Left colon (tissue), 2 donors: ENCODE results near the gene CPNE6. TPM values are rescaled to one million over a fixed set of nuclear protein-coding genes. Genes with fewer than 3 reads are reported as not detected.
A peak's percentile ranks its signal among the peaks of the same experiment; 100 is the strongest.
"Not testable (repeated sequence)": the region's sequence is repeated elsewhere in the genome, so short reads cannot be mapped to it uniquely, and the experiment has no call there.

Source experiments
- ATAC-seq: fragments of 200-7000 bp; cut with Tn5 transposase; one replicate; pipeline ENCODE4 v1.9.1; 2020; ENCODE audit warnings: mild to moderate bottlenecking, moderate library complexity
- DNase-seq, 2 donors: peaks; one replicate each; pipeline ENCODE4 v3.0.0-alpha.2; 2020
- intact Hi-C, 2 donors: fragments of 100-400 bp; cut with DNase I in 1 of 2; cut with micrococcal nuclease in 1 of 2; formaldehyde crosslinking; loops; one replicate each; pipeline versions ENCODE4 v1.11.2 to v1.14.0; 2022; cut with DNase I, micrococcal nuclease
- total RNA-seq, 2 donors: library from RNA; stranded (reverse); fragmentation: NEBNext Ultra II Directional; extraction: Animal tissue kit (Norgen Biotek cat#: 25700); gene quantifications; one replicate each; pipeline ENCODE4 v1.2.1, GENCODE V29; 2021
- donor health status: DM: no; HTN: no; CAD: no.
- donor health status: DM: yes; HTN: yes; CAD: no.

CPNE6 gene
- total RNA-seq, 2 donors from 2014 or later, result 0.28 to 0.31 TPM

- DNase-seq (peak in 1 of 2 donors; percentile 44), ATAC-seq (peak; percentile 3)
- intact Hi-C loops, result no loop called here
Observed at GRCh38 chr14:24094841-24095270, 23.5 kb downstream of the CPNE6 start.

GRCh38 chr14:24095271-24096068, 24.1 kb downstream of the CPNE6 start:
- ATAC-seq (peak; percentile 65), DNase-seq (peak; percentile 91 to 95)
- intact Hi-C loops, result no loop called here

GRCh38 chr14:24096545-24097181, 25.3 kb downstream of the CPNE6 start:
- DNase-seq (no peak), ATAC-seq (no peak)
- intact Hi-C loops, result no loop called here

GRCh38 chr14:24098229-24098926, 27.0 kb downstream of the CPNE6 start:
- DNase-seq (no peak), ATAC-seq (no peak)
- intact Hi-C loops, result no loop called here

- ATAC-seq (no peak), DNase-seq (peak in 1 of 2 donors; percentile 48)
- intact Hi-C loops, result no loop called here
Observed at GRCh38 chr14:24098927-24099813, 27.8 kb downstream of the CPNE6 start.

GRCh38 chr14:24100197-24100981, 29.0 kb downstream of the CPNE6 start:
- ATAC-seq, result no peak
- DNase-seq, result no peak
- intact Hi-C loops, result no loop called here

- DNase-seq (no peak), ATAC-seq (no peak)
- intact Hi-C loops, result no loop called here
Observed at GRCh38 chr14:24100982-24101494, 29.7 kb downstream of the CPNE6 start.

GRCh38 chr14:24102357-24103048, 31.1 kb downstream of the CPNE6 start:
- intact Hi-C loops, result no loop called here
- ATAC-seq (no peak), DNase-seq (no peak)

- DNase-seq (no peak), ATAC-seq (no peak)
- intact Hi-C loops, result no loop called here
Observed at GRCh38 chr14:24103451-24103850, 32.1 kb downstream of the CPNE6 start.

GRCh38 chr14:24105609-24106239, 34.4 kb downstream of the CPNE6 start:
- intact Hi-C loops, ATAC-seq, DNase-seq: not testable (repeated sequence)

GRCh38 chr14:24106672-24107271, 35.4 kb downstream of the CPNE6 start:
- intact Hi-C loops, result no loop called here
- ATAC-seq (no peak), DNase-seq (no peak)

GRCh38 chr14:24108336-24108874, 37.0 kb downstream of the CPNE6 start:
- intact Hi-C loops, result no loop called here
- ATAC-seq (no peak), DNase-seq (no peak)

GRCh38 chr14:24110060-24110459, 38.7 kb downstream of the CPNE6 start:
- no peak for ATAC-seq
- DNase-seq, result no peak
- intact Hi-C loops, result no loop called here

GRCh38 chr14:24110523-24110922, 39.2 kb downstream of the CPNE6 start:
- intact Hi-C loops, result no loop called here
- no peak for DNase-seq
- no peak for ATAC-seq

- DNase-seq (no peak), ATAC-seq (no peak)
- intact Hi-C loops, result no loop called here
Observed at GRCh38 chr14:24113379-24113800, 42.0 kb downstream of the CPNE6 start.
